HFFc6 (cell line): ENCODE results near the gene CRTC1. TPM values are rescaled to one million over a fixed set of nuclear protein-coding genes. Genes with fewer than 3 reads are reported as not detected.

Source experiments
- DNase-seq: peaks from one replicate; pipeline ENCODE4 v3.0.0-alpha.2; 2018
- H3K27ac Mint-ChIP-seq: 2 replicates; pipeline ENCODE4 v1.8.0; 2020; ENCODE audit warnings: mild to moderate bottlenecking, mixed read lengths
- H3K27me3 Mint-ChIP-seq: 2 replicates; pipeline ENCODE4 v1.8.0; 2021; ENCODE audit warnings: mild to moderate bottlenecking, moderate library complexity, mixed read lengths; ENCODE audit not compliant: insufficient read depth
- H3K36me3 Mint-ChIP-seq: 2 replicates; pipeline ENCODE4 v1.8.0; 2021; ENCODE audit warnings: low read depth, mixed read lengths
- H3K4me1 Mint-ChIP-seq: 2 replicates; pipeline ENCODE4 v1.8.0; 2020; ENCODE audit warnings: low read depth, mixed read lengths
- H3K4me3 Mint-ChIP-seq: 2 replicates; pipeline ENCODE4 v1.8.0; 2020; ENCODE audit warnings: mild to moderate bottlenecking, moderate library complexity, mixed read lengths
- H3K9me3 Mint-ChIP-seq: 2 replicates; pipeline ENCODE4 v1.8.0; 2020; ENCODE audit warnings: mild to moderate bottlenecking, mixed read lengths
- CTCF ChIP-seq: fragments of 200-600 bp; sonication (generic); IDR thresholded peaks from 2 replicates; pipeline ENCODE4 v1.5.0; 2021; ENCODE audit warnings: antibody characterized with exemption, mild to moderate bottlenecking
- total RNA-seq, 6 experiments: library from RNA; stranded (reverse); fragmentation: NEBNext Ultra II Directional; extraction: Animal tissue kit (Norgen Biotek cat#: 25700); gene quantifications; 2 replicates in 1 of 6; 3 replicates in 5 of 6; pipeline ENCODE4 v1.2.3, GENCODE V29; 2021

CRTC1 gene
- total RNA-seq, 6 experiments from 2014 or later: 11.8 to 14.5 (median 13.4) TPM

GRCh38 chr19:18670312-18670711 is 13.2 kb upstream of the CRTC1 start:
- Mint-ChIP-seq H3K27me3 (peaks cover 5% of the 10 kb centered on the region), H3K9me3 (no peaks in the 10 kb centered on the region), H3K27ac (no peak overlapping the region), H3K4me1 (peaks cover 9% of the 10 kb centered on the region; the same call in 1 of the 2 replicates), H3K4me3 (no peak overlapping the region), H3K36me3 (peaks cover 10% of the 10 kb centered on the region; the same call in 1 of the 2 replicates)
- DNase-seq: no peak
- TF ChIP-seq CTCF: no peak

GRCh38 chr19:18671303-18672043 is 12.0 kb upstream of the CRTC1 start:
- Mint-ChIP-seq H3K9me3 (no peaks in the 10 kb centered on the region), H3K4me3 (no peak overlapping the region), H3K4me1 (peaks cover 9% of the 10 kb centered on the region; the same call in 1 of the 2 replicates), H3K27ac (no peak overlapping the region), H3K27me3 (peaks cover 5% of the 10 kb centered on the region), H3K36me3 (peaks cover 10% of the 10 kb centered on the region; the same call in 1 of the 2 replicates)
- TF ChIP-seq CTCF: no peak
- DNase-seq: no peak

GRCh38 chr19:18672044-18672451 is 11.4 kb upstream of the CRTC1 start:
- peaks cover 10% of the 10 kb centered on the region; the same call in 1 of the 2 replicates for H3K36me3 Mint-ChIP-seq
- no peak overlapping the region for H3K27ac Mint-ChIP-seq
- no peaks in the 10 kb centered on the region for H3K9me3 Mint-ChIP-seq
- peaks cover 12% of the 10 kb centered on the region for H3K4me1 Mint-ChIP-seq
- H3K27me3 Mint-ChIP-seq: peaks cover 6% of the 10 kb centered on the region
- no peak for DNase-seq
- no peak for TF ChIP-seq CTCF
- H3K4me3 Mint-ChIP-seq: no peak overlapping the region

GRCh38 chr19:18672606-18673337 is 10.7 kb upstream of the CRTC1 start:
- Mint-ChIP-seq H3K9me3 (no peaks in the 10 kb centered on the region), H3K27ac (no peak overlapping the region), H3K4me1 (peaks cover 17% of the 10 kb centered on the region), H3K36me3 (0 out of 2 replicates have a peak, but pooled peaks cover 6% of the 10 kb centered on the region), H3K4me3 (no peak overlapping the region), H3K27me3 (peaks cover 7% of the 10 kb centered on the region)
- no peak for DNase-seq
- peak; percentile 46; the same call in 1 of the 2 replicates for TF ChIP-seq CTCF

GRCh38 chr19:18674616-18675015 is 8.9 kb upstream of the CRTC1 start:
- Mint-ChIP-seq H3K36me3 (0 out of 2 replicates have a peak, but pooled peaks cover 5% of the 10 kb centered on the region), H3K27me3 (peaks cover 7% of the 10 kb centered on the region), H3K9me3 (no peaks in the 10 kb centered on the region), H3K4me3 (no peak overlapping the region), H3K27ac (no peak overlapping the region), H3K4me1 (peaks cover 23% of the 10 kb centered on the region)
- no peak for DNase-seq
- TF ChIP-seq CTCF: no peak
